ENCODE measurements around the gene ODF4.
A peak's percentile ranks its signal among the peaks of the same experiment; 100 is the strongest.
"Not testable (repeated sequence)": the region's sequence is repeated elsewhere in the genome, so short reads cannot be mapped to it uniquely, and the experiment has no call there.

The ODF4 gene

GRCh38 chr17:8326511-8327302 is 12.9 kb upstream of the ODF4 start:
- peak; percentile 38 to 46 for DNase-seq

DNA sequence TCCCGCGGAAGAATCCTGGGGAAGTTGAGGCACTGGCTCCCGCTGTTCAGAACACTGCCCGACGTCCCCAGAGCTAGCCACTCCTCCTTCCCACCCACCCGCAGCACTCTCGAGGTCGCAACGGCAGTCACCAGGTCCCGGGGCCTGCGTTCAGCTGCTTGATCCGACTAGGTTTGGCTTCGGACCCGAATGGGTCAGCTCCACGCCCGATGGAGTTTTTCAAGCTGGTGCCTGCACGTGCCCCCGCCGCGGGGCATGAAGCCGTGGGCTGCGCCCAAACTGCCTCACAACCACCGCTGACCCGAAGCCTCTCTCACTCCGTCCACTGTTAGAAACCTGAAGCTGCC is 12.4 kb upstream of the ODF4 start:
- no peak for DNase-seq

- DNase-seq, result no peak
Measured at GRCh38 chr17:8332128-8332527, 7.5 kb upstream of the ODF4 start.

DNA sequence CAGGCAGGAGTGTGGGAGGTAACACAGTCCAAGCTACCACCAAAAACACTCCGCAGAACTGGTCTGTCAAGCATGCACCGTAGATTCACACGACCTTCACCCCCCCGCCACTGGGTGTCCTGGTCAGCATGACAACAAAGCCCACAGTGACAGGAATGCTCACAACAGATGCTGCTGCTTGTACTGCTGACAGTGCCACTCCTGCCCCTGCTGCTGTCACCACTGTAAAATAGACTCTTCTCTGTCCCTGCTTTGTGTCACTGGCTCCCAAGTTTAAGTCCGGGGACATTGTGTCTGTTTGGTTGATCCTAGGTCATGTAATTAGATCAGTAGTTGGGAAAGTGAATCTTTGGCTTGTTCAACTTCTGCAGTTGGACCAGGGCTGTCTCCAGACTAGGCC is 7.0 kb upstream of the ODF4 start:
- DNase-seq, result no peak

DNA sequence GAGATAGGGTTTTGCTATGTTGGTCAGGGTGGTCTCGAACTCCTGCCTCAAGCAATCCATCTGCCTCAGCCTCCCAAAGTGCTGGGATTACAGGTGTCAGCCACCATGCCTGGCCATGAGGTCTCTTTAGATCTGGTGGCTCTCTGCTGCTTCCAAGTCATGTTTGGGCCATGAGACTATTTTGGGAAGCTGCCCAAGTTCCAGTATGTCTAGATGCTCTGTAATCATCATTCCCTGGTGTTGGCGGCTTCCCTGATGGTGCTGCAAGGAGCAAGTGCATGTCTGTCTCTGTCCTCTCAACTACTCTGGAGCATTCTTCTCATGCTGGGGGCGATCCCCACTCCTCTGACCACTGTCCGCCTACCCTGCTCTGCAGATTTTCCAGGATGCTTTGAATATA is 6.4 kb upstream of the ODF4 start:
- DNase-seq, result no peak

DNA sequence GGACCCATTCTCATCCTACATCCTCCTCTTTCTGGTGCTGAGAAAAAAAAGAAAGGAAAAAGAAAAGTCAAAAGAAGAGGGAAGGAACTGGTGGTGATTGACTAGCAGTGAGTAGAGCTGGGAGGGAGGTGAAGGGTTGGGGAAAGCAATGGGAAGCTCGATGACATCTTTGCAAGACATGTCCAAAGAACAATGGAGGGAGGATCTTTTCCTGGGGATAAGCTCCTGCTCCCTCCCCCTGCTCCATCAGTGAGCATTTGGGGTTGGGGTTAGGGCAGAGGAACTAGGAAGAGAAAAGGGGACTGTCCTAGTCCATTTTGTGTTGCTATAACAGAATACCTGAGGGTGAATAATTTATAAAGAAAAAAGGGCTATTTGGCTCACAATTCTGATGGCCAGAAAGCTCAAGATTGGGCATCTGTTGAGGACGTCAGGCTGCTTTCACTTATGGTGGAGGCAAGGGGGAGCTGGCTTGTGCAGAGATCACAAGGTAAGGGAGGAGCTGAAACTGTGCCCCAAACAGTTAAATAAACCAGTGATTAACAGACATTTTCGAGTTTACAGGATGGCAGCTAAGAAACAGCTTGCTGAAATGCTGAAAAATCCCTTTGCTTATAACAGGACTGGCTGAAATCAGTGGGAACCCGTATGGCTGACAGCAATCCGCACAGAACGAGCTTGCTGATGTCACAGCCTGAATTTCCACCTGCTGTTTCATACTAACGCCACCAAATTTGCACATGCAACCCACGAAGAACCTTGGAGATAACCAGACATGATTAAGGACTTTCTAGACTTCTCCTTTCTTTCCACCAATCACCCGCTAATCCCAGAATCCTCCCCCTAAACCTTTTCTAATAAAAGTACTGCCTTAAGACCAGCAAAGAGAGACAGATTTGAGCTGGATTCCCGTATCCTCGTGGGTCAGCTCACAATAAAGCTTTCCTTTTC is 1.6 kb upstream of the ODF4 start:
- no peak for DNase-seq

- DNase-seq, result no peak
Measured at GRCh38 chr17:8338753-8339140, 893 bp upstream of the ODF4 start.

- DNase-seq, result no peak
Measured at GRCh38 chr17:8341456-8341855, 1.8 kb downstream of the ODF4 start.

- no peak for DNase-seq
Measured at GRCh38 chr17:8345052-8345690, 5.5 kb downstream of the ODF4 start.

- no peak for DNase-seq
Measured at GRCh38 chr17:8345951-8346665, 6.5 kb downstream of the ODF4 start.

DNA sequence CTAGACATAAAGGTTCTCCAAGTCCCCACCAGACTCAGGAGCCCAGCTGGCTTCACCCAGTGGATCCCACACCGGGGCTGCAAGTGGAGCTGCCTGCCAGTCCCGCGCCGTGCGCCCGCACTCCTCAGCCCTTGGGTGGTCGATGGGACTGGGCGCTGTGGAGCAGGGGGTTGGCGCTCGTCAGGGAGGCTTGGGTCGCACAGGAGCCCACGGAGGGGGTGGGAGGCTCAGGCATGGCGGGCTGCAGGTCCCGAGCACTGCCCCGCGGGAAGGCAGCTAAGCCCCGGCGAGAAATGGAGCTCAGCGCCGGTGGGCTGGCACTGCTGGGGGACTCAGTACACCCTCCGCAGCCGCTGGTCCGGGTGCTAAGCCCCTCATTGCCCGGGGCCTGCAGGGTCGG is 7.4 kb downstream of the ODF4 start:
- not testable (repeated sequence) for DNase-seq

GRCh38 chr17:8350339-8350738 is 10.7 kb downstream of the ODF4 start:
- no peak for DNase-seq

DNA sequence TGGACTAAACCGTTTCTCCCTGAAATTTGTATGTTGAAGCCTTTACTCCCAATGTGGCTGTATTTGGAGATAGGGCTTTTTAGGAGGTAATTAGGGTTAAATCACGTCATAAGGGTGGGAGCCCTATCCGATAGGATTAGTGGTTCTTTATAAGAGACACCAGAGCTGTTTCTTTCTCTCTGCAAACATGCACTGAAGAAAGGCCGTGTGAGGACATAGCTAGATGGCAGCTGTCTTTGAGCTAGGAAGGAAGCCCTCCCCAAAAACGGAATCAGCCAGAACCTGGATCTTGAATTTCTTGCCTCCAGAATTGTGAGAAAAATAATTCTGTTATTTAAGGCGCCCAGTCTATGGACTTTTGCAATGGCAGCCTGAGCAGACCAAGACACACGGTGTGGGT is 14.1 kb downstream of the ODF4 start:
- DNase-seq, result no peak

DNA sequence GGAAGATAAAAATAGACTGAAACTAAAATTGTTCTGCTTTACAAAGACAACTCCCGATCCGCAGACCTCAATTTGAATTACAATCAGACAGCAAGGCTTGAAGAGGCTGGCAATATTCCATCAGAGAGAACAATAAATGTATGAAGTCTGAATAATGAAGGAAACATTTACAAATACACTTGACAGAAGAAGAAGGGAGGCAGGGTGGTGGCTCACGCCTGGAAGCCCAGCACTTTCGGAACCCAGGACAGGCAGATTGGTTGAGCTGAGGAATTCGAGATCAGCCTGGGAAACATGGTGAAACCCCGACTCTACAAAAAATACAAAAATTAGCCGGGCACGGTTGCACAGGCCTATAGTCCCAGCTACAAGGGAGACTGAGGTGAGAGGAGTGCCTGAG is 14.6 kb downstream of the ODF4 start:
- no peak for DNase-seq

- no peak for DNase-seq
Measured at GRCh38 chr17:8357910-8358309, 18.3 kb downstream of the ODF4 start.

DNA sequence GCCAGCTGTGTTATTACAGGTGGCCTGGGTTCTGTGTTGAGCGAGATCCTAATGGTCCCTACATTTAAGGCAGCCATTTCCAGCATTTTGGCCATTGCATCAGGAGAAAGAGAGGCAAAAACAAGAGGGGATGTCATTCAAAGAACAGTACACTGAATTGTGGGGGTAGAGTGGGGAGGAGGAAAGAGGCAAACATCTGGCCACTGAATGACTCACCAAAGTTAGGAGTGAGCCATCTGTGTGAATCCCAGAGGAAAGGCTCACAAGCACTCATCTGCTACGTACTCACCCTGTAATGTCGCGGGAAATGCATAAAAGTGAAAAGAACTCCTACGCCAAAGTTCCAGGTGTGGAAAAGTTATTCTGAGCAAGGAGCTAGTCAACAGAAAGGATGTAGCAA is 20.1 kb downstream of the ODF4 start:
- DNase-seq, result no peak

GRCh38 chr17:8360260-8360659 is 20.6 kb downstream of the ODF4 start:
- DNase-seq, result no peak

DNA sequence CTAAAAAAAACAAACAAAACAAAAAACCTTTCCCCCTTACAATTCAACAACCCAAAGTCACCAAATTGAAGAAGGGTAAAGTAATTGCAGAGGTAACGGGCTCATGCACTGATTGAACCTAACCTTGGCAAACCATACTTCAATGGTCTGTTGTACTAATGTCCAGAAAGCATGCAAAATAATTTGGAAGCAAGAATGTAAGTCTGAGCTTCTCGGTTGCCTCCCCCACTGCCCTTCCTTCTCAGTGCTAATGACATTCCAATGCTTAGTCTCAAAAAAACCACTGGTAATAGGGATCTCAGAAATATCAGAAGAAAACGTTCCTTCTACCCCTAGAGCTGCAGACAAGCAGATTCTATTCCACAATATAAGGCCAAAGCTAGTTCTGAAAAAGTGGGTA is 21.1 kb downstream of the ODF4 start:
- DNase-seq, result no peak

DNA sequence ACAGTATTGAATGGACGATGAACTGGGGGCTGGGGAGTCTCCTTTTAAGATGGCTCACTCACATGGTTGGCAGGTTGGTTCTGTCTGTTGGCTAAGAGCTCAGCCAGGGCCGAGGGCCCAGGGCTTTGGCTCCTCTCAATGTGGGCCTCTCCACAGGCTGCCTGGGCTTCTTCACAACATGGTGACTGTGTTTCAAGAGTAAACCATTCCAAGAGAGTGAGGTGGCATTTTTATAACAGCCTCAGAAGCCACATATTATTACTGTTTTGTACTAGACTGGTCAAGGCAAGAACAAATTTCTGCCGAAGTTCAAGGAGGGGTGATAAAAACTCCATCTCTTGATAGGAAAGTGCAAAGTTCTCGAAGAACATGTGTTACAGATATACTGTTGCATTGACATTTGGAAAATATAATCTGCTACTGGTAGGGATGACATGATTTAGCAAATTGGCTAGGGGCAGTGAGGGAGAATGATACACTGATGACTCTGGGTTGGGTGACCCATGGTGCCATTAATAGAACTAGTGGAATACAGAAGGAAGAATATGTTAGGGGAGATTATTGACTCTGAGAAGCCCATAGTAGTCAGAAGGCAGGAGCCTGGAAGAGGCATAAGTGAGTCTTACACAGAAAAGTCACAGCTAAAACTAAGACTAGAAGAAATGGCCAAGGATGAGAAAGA is 23.2 kb downstream of the ODF4 start:
- no peak for DNase-seq

GRCh38 chr17:8365143-8365542 is 25.5 kb downstream of the ODF4 start:
- DNase-seq, result no peak

DNA sequence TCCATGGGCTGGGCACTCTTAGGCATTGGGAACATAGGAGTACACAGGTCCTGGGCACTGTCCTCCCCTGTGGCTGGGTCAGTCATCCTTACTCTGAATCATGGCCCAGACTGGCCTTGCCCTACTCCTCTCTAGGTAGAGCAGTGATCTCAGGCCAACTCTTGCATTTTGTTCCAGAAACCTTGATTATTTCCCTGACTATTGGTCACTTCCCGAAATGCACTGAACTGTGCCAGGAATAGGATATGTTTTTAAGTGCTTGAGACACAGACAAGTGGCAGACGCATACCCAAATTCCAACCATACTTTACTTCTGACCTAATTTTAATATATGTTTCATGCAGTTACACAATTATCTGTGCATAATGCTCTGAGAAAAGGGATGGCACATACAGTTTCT is 26.6 kb downstream of the ODF4 start:
- DNase-seq, result no peak

DNA sequence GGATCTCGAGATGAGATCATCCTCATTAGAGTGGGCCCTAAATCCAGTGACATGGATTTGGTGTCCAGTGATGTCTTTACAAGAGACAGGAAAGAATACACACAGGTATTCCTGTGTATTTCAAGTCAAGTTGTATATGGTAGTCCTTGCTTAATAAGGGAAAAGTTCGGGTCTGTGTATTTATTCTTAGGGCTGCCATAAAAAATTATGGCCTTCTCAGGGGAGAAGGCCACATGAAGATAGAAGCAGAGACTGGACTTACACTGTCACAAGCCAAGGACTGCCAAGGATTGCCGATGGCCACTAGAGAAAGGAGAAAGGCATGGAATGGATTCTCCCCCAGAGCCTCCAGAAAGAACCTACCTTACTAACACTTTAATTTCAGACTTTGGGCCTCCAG is 28.6 kb downstream of the ODF4 start:
- no peak for DNase-seq

DNA sequence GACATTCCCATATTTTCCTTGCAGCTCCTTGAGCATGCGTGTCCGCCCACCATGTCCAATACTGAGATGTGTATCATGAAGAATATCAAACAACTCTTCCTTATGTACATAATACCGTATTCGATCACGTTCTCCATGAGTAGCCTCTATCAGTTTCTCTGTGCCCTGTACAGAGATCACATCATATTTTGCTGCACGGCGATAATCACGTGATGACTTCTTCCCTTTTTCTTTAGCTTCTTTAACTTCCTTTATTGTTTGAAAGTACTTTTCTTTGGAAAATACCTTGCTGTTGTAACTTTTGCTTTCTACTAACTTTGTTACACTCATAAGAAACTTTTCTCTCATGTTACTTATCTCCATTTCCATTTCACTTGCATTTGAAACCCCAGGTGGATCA is 30.3 kb downstream of the ODF4 start:
- DNase-seq, result no peak
